Transverse colon (tissue), 4 donors: Measurements from ENCODE around the gene PDZD2. TPM values are rescaled to one million over a fixed set of nuclear protein-coding genes. Genes with fewer than 3 reads are reported as not detected.

Source experiments
- DNase-seq: peaks from one replicate; pipeline ENCODE4 v3.0.0-alpha.2; 2019
- H3K27ac ChIP-seq, 4 donors: fragments of 200-600 bp; sonication (generic); 2 replicates each; pipeline ENCODE4 v1.5.1; 2016 to 2018; ENCODE audit warnings: inconsistent platforms in 4 of 4
- H3K27me3 ChIP-seq: fragments of 200-600 bp; sonication (generic); 2 replicates; pipeline ENCODE4 v1.5.1; 2017; ENCODE audit warnings: inconsistent platforms
- H3K36me3 ChIP-seq, 4 donors: fragments of 200-600 bp; sonication (generic); 2 replicates each; pipeline ENCODE4 v1.5.1; 2017 to 2019; ENCODE audit warnings: inconsistent platforms in 4 of 4
- H3K4me1 ChIP-seq, 4 donors: fragments of 200-600 bp; sonication (generic); 2 replicates each; pipeline ENCODE4 v1.5.1; 2017 to 2020; ENCODE audit warnings: inconsistent platforms in 4 of 4
- H3K4me3 ChIP-seq, 4 donors: fragments of 200-600 bp; sonication (generic); 1 replicate in 1 of 4; 2 replicates in 3 of 4; pipeline versions ENCODE4 v1.5.1 to v1.6.1; 2017 to 2019; ENCODE audit warnings: inconsistent platforms in 4 of 4
- H3K9me3 ChIP-seq, 2 donors: fragments of 200-600 bp; sonication (generic); 2 replicates each; pipeline ENCODE4 v1.5.1; 2017 to 2019; ENCODE audit warnings: inconsistent platforms in 2 of 2
- CTCF ChIP-seq, 5 experiments: fragments of 200-600 bp in 3 of 5; fragments of 450-650 bp in 2 of 5; sonication (generic) in 3 of 5; IDR thresholded peaks; 1 replicate in 2 of 5; 2 replicates in 3 of 5; pipeline ENCODE4 v1.5.1; 2016 to 2017; ENCODE audit warnings: antibody characterized with exemption in 5 of 5, inconsistent platforms in 3 of 5, mild to moderate bottlenecking in 2 of 5, moderate library complexity in 1 of 5
- EP300 ChIP-seq: sonication (generic); formaldehyde crosslinking; IDR thresholded peaks from one replicate; pipeline ENCODE4 v1.6.1; 2017; ENCODE audit warnings: antibody characterized with exemption, low read depth
- POLR2A ChIP-seq: fragments of 450-650 bp; IDR thresholded peaks from one replicate; pipeline ENCODE4 v1.6.1; 2016; ENCODE audit warnings: antibody characterized with exemption, mild to moderate bottlenecking, moderate library complexity
- POLR2AphosphoS5 ChIP-seq, 3 donors: sonication (generic); formaldehyde crosslinking; IDR thresholded peaks; one replicate each; pipeline ENCODE4 v1.6.1; 2016; ENCODE audit warnings: antibody characterized with exemption in 3 of 3
- WGBS, 2 donors: methylation state at CpG; one replicate each; pipeline ENCODE4 v1.1.5; 2018; ENCODE audit warnings: low coverage in 1 of 2; 5-methylcytosine and 5-hydroxymethylcytosine counted together
- in situ Hi-C, 4 donors: fragments of 200-750 bp; cut with MboI; loops; one replicate each; pipeline versions ENCODE4 v1.15.0 to v1.15.1; 2017; ENCODE audit warnings: low sequenced_read_pairs in 3 of 4, low pct_ligation_motif_present in 1 of 4, low pct_unique_long_range_greater_than_20kb in 1 of 4
- intact Hi-C: fragments of 100-400 bp; cut with DNase I; formaldehyde crosslinking; loops from one replicate; pipeline ENCODE4 v1.15.1; 2023; ENCODE audit warnings: low total_unique reads
- total RNA-seq, 4 donors: library from RNA; depleted of rRNA; stranded (reverse); fragments of >200 nt; gene quantifications; one replicate each; pipeline ENCODE4 v1.1.0, GENCODE V29; 2016

The PDZD2 gene
- total RNA-seq, 4 donors from 2014 or later: 2.0 to 3.7 (median 2.8) TPM

GRCh38 chr5:31701642-31702299 is 62.8 kb downstream of the PDZD2 start:
- intact Hi-C loops (no loop called here), in situ Hi-C loops (no loop called here)
- no peaks in the 10 kb centered on the region for H3K4me1 ChIP-seq
- H3K36me3 ChIP-seq: no peaks in the 10 kb centered on the region
- no peak overlapping the region for H3K4me3 ChIP-seq
- no peak for DNase-seq
- no peaks in the 10 kb centered on the region for H3K9me3 ChIP-seq
- no peak overlapping the region for H3K27ac ChIP-seq
- no peaks in the 10 kb centered on the region for H3K27me3 ChIP-seq
- TF ChIP-seq EP300 (no peak), CTCF (IDR thresholded peaks at IDR 0.05) (no peak), POLR2AphosphoS5 (IDR thresholded peaks at IDR 0.05) (no peak), POLR2A (no peak)
- 66 to 71% methylated on average over 11 of the region's 11 CpGs for WGBS, 2 donors

GRCh38 chr5:31702712-31703111 is 63.8 kb downstream of the PDZD2 start:
- DNase-seq: no peak
- no peak for TF ChIP-seq POLR2AphosphoS5 (IDR thresholded peaks at IDR 0.05)
- Histone ChIP-seq H3K9me3 (no peaks in the 10 kb centered on the region), H3K27me3 (no peaks in the 10 kb centered on the region), H3K36me3 (no peaks in the 10 kb centered on the region), H3K4me1 (no peaks in the 10 kb centered on the region), H3K4me3 (no peak overlapping the region), H3K27ac (no peak overlapping the region)
- in situ Hi-C loops: no loop called here
- intact Hi-C loops: no loop called here
- 41 to 50% methylated on average over 1 to 2 of the region's 2 CpGs for WGBS, 2 donors

- intact Hi-C loops: no loop called here
- TF ChIP-seq EP300 (no peak), CTCF (IDR thresholded peaks at IDR 0.05) (no peak), POLR2AphosphoS5 (IDR thresholded peaks at IDR 0.05) (no peak), POLR2A (no peak)
- Histone ChIP-seq H3K4me1 (no peaks in the 10 kb centered on the region), H3K27ac (no peak overlapping the region), H3K9me3 (no peaks in the 10 kb centered on the region), H3K36me3 (no peaks in the 10 kb centered on the region), H3K27me3 (no peaks in the 10 kb centered on the region), H3K4me3 (no peak overlapping the region)
- DNase-seq: no peak
- in situ Hi-C loops: no loop called here
- 79 to 86% methylated on average over 1 of the region's 1 CpG for WGBS, 2 donors
Observed at GRCh38 chr5:31703757-31704156, 64.8 kb downstream of the PDZD2 start.

GRCh38 chr5:31706186-31706585 is 67.3 kb downstream of the PDZD2 start:
- in situ Hi-C loops (no loop called here), intact Hi-C loops (no loop called here)
- Histone ChIP-seq H3K4me3 (no peak overlapping the region), H3K27me3 (no peaks in the 10 kb centered on the region), H3K27ac (no peak overlapping the region), H3K36me3 (no peaks in the 10 kb centered on the region), H3K9me3 (no peaks in the 10 kb centered on the region), H3K4me1 (no peaks in the 10 kb centered on the region)
- WGBS, 2 donors: 67 to 89% methylated on average over 1 to 4 of the region's 4 CpGs
- TF ChIP-seq CTCF (IDR thresholded peaks at IDR 0.05): no peak
- TF ChIP-seq EP300: no peak
- TF ChIP-seq POLR2AphosphoS5 (IDR thresholded peaks at IDR 0.05): no peak
- no peak for TF ChIP-seq POLR2A
- no peak for DNase-seq

GRCh38 chr5:31707329-31707728 is 68.4 kb downstream of the PDZD2 start:
- intact Hi-C loops: no loop called here
- TF ChIP-seq POLR2AphosphoS5 (IDR thresholded peaks at IDR 0.05) (no peak), CTCF (IDR thresholded peaks at IDR 0.05) (no peak), EP300 (no peak), POLR2A (no peak)

More at GRCh38 chr5:31707329-31707728, 68.4 kb downstream of the PDZD2 start:
- no peak overlapping the region for H3K4me3 ChIP-seq
- in situ Hi-C loops: no loop called here
- no peak overlapping the region for H3K27ac ChIP-seq
- no peaks in the 10 kb centered on the region for H3K9me3 ChIP-seq
- H3K4me1 ChIP-seq: no peaks in the 10 kb centered on the region
- DNase-seq: no peak
- WGBS, 2 donors: 30 to 65% methylated on average over 3 to 4 of the region's 4 CpGs
- H3K36me3 ChIP-seq: no peaks in the 10 kb centered on the region
- H3K27me3 ChIP-seq: no peaks in the 10 kb centered on the region
